Muscle layer of duodenum (tissue), 2 donors: Measurements from ENCODE around the gene IL32.

Source experiments
- H3K27ac ChIP-seq: one replicate; pipeline ENCODE4 v1.7.0; 2013; ENCODE audit warnings: mild to moderate bottlenecking, low read length
- H3K27me3 ChIP-seq: one replicate; pipeline ENCODE4 v1.7.0; 2013; ENCODE audit warnings: low read depth, mild to moderate bottlenecking, control low read depth, low read length
- H3K36me3 ChIP-seq, 2 donors: one replicate each; pipeline ENCODE4 v1.7.0; 2013; ENCODE audit warnings: low read length in 2 of 2, control low read depth in 1 of 2, mild to moderate bottlenecking in 1 of 2; ENCODE audit not compliant: insufficient read depth in 2 of 2, control insufficient read depth in 1 of 2
- H3K4me1 ChIP-seq, 2 donors: one replicate each; pipeline ENCODE4 v1.7.0; 2013; ENCODE audit warnings: low read length in 2 of 2, mild to moderate bottlenecking in 2 of 2, control low read depth in 1 of 2, moderate library complexity in 1 of 2; ENCODE audit not compliant: insufficient read depth in 2 of 2, control insufficient read depth in 1 of 2
- H3K4me3 ChIP-seq, 2 donors: one replicate each; pipeline ENCODE4 v1.7.0; 2013; ENCODE audit warnings: low read length in 2 of 2, low read depth in 1 of 2, mild to moderate bottlenecking in 1 of 2
- H3K9me3 ChIP-seq, 2 donors: one replicate each; pipeline ENCODE4 v1.7.0; 2013; ENCODE audit warnings: low read length in 2 of 2, control low read depth in 1 of 2, mild to moderate bottlenecking in 1 of 2; ENCODE audit not compliant: control insufficient read depth in 1 of 2
- donor health status: healthy.

Gene IL32

DNA sequence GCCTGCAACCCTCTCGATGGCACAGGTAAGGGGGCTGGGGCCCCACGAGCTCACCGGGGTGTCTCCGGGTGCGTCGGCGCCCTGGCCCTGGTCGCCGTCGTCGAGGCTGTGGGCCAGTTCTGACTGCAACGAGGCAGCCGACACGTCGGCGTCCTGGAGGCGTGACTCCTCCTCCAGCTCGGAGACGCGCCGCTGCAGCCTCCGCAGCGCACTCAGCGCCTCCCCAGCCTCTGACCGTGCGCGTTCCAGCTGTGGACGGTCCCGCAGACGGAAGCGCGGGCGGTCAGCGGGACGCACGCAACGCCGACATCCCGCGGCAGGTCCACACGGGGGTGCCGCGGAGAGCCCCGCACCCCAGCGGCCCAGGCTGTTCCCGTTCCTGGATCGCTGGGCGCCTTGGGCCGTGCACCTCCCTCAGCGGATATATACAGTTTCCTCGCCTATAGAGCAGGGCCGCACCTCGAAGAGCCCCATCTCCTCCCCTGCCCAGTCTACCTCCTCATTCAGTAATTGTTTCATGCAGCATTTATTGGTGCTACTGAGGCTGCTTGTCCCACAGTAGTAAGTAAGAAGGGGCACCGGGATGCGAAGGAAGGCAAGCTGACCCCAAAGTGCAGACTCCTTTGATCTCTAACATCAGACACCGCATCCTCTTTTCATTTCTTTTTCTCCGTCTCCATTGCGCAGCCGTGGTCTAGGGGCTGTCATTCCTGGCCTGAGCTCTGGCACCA, 35.8 kb upstream of the IL32 start:
- Histone ChIP-seq H3K9me3 (no peaks in the 10 kb centered on the region), H3K27ac (no peak overlapping the region), H3K4me3 (peak overlapping the region in 1 of 2 donors; percentile 38), H3K4me1 (peaks cover 0 to 16% of the 10 kb centered on the region in 2 donors), H3K27me3 (peaks cover 21% of the 10 kb centered on the region), H3K36me3 (peaks cover 12 to 14% of the 10 kb centered on the region in 2 donors)

DNA sequence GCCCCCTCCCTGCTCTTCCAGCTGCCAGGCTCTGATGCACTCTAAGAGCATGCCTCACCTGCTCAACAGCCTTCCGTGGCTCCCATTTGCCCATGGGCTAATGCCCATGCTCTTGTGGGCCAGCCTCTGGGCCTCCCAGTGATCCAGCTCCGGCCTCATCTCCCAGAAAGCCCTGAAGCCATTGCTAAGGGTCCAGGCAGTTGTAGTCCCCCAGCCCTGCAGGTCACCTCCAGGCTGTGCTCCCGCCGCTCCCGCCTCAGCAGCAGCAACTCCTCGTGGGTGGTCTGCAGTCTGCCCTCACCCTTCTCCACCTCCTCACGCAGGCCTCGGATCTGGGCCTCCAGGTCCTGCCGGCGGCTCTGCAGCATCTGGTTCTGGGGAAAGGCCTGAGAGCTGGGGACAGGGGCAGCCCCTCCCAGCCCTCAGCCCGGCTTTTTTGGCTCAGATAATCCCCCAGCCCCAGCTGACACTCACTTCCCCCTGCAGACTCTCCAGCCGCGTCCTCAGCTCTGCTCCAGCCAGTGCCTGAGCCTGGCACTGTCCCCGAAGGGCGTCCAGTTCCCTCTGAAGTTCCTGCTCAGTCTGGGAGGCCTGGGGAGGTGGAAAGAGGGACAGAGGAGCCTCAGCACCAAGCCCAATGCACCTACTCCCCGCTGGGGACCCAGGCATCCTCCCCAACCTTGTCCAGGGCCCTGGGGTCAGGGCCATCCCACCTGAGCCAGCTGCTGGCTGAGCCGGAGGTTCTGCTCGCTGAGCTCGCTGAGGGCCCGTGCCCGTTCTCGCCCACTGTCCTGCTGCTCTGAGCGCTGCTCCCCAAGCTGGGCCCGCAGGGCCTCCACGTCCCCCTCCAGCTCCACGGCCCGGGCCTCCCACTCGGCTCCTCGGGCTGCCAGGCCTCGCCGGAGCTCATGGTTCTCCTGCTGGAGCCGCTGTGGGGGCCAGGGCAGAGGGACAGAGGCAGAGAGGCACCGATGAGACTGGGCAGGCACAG, 34.9 kb upstream of the IL32 start:
- peaks cover 24% of the 10 kb centered on the region for H3K27me3 ChIP-seq
- no peak overlapping the region for H3K4me3 ChIP-seq
- H3K4me1 ChIP-seq = peaks cover 0 to 16% of the 10 kb centered on the region in 2 donors
- peaks cover 12 to 14% of the 10 kb centered on the region in 2 donors for H3K36me3 ChIP-seq
- no peak overlapping the region for H3K27ac ChIP-seq
- H3K9me3 ChIP-seq = no peaks in the 10 kb centered on the region

DNA sequence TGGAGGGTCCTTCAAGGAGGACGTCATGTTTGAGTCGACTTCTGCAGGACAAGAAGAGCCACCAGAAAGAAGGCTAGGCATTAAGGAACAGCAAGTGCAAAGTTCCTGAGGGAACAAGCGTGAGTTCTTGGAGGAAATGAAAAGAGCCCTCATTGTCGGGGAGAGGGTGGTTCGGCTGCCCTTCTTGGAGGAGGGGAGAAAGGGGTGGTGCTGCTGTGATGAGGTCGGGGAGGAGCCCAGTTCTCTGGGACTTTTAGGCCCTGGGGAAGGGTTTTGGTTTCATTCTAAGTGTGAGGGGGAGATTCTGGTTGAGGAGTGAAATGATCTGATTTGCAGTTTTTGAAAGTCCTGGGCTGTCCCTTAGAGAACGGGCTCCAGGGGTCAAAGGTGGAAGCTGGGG, 32.8 kb upstream of the IL32 start:
- peaks cover 0 to 20% of the 10 kb centered on the region in 2 donors for H3K4me1 ChIP-seq
- H3K36me3 ChIP-seq = no peaks in the 10 kb centered on the region
- peaks cover 42% of the 10 kb centered on the region for H3K27me3 ChIP-seq
- no peak overlapping the region for H3K27ac ChIP-seq
- no peak overlapping the region for H3K4me3 ChIP-seq
- no peaks in the 10 kb centered on the region for H3K9me3 ChIP-seq

DNA sequence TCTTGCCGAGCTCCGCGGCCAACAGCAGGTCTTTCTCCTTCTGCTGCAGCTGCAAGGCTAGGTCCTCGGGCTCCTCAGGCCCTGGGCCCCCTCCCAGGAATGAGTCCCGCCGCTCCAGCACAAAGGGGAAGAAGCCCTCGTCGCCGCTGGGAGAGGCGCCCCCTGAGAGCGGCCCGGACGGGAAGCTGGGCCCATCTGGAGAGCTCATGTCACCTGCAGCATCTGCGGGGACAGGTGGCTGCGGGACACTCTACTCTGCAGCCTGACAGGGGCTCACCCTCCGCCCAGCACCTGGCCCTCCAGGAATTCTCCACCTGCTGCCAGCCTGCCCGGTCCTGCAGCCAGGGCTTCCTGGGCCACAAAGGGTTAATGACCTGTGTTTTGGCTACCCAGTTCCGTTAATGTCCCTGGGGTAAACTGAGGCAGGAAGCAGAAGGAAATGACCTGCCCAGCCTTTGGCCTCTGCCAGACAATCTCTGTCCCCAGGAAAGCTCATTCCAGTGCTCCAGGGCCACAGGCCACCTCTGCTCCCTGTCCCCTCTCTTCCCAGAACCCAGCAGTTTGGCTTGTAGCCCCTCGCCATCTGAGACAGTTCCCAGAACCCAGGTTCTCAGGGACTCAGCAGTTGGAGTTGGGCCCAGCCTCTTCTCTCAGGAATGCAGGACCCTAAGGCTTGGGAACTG, 30.0 kb upstream of the IL32 start:
- Histone ChIP-seq H3K27me3 (peaks cover 35% of the 10 kb centered on the region), H3K27ac (no peak overlapping the region), H3K4me3 (peak overlapping the region in 1 of 2 donors; percentile 33)

DNA sequence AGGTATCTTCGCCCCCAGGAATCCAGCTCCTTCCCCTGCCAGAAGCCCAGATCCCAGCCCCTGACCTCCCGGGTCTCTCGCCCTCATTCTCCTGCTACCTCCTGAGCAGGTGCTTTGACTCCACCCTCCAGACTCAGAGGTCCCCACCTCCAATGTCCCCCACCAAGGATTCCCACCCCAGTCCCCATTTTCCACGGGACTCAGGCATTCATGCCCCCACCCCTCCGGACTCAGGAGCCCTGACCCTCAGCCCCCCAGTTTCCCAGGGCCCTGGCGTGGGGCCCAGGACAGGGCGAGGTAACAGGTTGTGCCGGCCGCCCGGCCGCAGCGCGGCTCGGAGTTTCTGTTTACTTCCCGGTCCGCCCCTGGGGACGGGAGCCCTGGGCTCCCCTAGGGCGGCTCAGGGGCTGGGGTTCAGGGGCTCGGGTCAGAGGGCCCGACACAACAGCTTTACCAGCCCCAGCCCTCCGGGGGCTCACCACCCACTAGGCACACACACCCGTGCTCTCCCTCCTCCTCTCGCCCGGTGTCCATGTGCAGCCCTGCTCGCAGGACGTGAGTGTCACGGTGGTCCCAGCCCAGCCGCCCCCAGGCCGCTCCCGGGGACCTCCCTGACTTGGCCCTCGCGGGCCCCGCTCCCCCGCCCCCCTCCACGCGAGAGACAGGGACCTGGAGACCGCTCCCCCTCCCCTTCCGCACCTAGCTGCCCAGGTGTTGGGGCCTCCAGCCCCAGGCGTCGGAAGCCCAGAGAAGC, 29.3 kb upstream of the IL32 start:
- Histone ChIP-seq H3K4me3 (peak overlapping the region in 1 of 2 donors; percentile 33), H3K4me1 (peaks cover 0 to 4% of the 10 kb centered on the region in 2 donors), H3K36me3 (no peaks in the 10 kb centered on the region), H3K9me3 (no peaks in the 10 kb centered on the region), H3K27ac (no peak overlapping the region), H3K27me3 (peaks cover 31% of the 10 kb centered on the region)

More for the DNA sequence above, 30.0 kb upstream of the IL32 start:
- Histone ChIP-seq H3K9me3 (no peaks in the 10 kb centered on the region), H3K36me3 (no peaks in the 10 kb centered on the region), H3K4me1 (peaks cover 0 to 4% of the 10 kb centered on the region in 2 donors)

DNA sequence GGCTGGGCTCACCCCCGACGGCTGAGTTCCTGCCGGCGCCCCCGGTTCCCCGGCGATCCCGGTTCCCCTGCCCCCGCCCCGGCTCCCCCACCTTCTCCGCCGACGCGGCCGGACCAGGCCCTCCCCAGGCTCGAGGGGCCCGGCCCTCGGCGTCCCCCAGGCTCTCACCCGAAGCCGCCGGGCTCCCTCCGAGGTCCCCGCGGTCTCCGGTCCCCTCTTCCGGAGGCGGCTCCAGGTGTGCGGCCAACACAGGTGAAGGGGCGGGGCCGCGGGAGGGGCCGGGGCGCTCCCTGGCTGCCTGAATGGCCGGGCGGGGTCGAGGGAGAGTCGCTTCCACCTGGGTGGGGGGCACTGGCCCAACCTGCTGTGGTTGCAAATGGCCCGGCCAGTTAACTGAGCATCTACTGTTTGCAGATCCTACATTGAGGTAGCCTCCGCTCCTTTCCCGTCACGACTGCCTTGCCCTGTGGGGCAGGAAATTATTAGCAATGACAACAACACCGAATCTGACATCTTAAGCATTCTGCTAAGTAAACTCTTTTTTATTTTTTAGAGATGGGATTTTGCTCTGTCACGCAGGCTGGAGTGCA, 28.6 kb upstream of the IL32 start, which contains the start of gene BICDL2:
Gene BICDL2, minus strand, starts transcription at position 219 of the 590 bp plus-strand sequence. CDS start 1,448 bp downstream, outside the sequence.
- Histone ChIP-seq H3K9me3 (no peaks in the 10 kb centered on the region), H3K27ac (no peak within 1 kb of the TSS), H3K27me3 (peaks cover 31% of the 10 kb centered on the region), H3K4me1 (peaks cover 0 to 4% of the 10 kb centered on the region in 2 donors), H3K36me3 (no peaks in the 10 kb centered on the region), H3K4me3 (peak within 1 kb of the TSS in 1 of 2 donors; percentile 33)

DNA sequence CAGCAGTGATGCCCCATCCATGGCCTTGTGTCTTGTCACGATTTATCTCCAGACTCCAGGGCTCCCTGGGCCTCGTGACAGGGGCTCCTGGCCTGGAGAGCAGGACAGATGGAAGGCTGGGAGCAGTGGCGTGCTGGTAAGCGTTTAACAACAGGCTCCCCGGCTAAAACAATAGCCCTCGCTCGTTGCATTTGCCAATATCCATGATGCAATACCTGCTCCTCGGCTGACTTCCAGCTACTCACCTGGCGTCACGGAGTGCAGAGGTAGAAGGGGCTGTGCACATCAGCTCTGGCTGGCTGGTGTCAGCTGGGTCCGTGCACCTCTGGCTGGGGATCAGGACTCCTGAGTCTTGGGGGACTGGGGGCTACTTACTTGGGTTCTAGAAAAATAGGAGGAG, 27.2 kb upstream of the IL32 start:
- H3K9me3 ChIP-seq = no peaks in the 10 kb centered on the region
- no peak overlapping the region for H3K4me3 ChIP-seq
- peaks cover 31% of the 10 kb centered on the region for H3K27me3 ChIP-seq
- peaks cover 0 to 4% of the 10 kb centered on the region in 2 donors for H3K4me1 ChIP-seq
- H3K36me3 ChIP-seq = no peaks in the 10 kb centered on the region
- no peak overlapping the region for H3K27ac ChIP-seq

DNA sequence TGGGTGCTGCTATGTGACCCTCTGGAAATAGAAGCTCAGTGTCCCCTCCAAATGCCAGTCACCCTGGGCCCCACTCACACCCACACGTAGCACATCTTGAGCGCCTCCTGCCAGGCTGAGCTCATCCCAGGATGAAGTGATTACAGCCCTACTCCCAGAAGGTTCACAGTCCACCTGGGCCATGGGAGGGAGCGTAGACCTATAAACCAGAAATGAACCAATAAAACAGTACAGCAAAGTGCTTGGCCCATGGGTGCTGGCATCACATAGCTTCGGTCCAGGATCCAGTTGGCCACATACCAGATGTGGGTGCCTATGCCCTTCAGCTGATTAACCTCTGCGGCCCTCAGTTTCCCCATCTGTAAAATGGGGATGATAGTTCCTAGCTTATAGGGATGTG, 26.5 kb upstream of the IL32 start:
- Histone ChIP-seq H3K4me3 (no peak overlapping the region), H3K27me3 (peaks cover 31% of the 10 kb centered on the region), H3K4me1 (peaks cover 0 to 4% of the 10 kb centered on the region in 2 donors), H3K9me3 (no peaks in the 10 kb centered on the region), H3K27ac (no peak overlapping the region), H3K36me3 (no peaks in the 10 kb centered on the region)

DNA sequence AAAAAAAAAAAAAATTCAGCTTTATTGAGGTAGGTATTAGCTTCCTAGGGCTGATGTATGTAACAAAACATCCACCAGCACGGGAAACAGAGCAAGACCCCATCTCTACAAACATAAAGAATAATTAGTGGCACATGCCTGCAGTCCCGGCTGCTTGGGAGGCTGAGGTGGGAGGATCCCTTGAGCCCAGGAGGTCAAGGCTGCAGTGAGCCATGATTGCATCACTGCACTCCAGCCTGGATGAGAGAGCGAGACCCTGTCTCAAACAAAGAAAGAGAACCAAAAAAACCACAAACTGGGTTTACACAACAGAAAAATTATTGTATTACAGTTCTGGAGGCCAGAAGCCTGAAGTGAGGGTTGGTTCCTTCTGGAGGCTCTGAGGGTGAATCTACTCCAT, 23.1 kb upstream of the IL32 start:
- Histone ChIP-seq H3K4me1 (peaks cover 0 to 16% of the 10 kb centered on the region in 2 donors), H3K27ac (no peak overlapping the region), H3K9me3 (no peaks in the 10 kb centered on the region), H3K27me3 (peaks cover 37% of the 10 kb centered on the region), H3K4me3 (no peak overlapping the region), H3K36me3 (no peaks in the 10 kb centered on the region)

DNA sequence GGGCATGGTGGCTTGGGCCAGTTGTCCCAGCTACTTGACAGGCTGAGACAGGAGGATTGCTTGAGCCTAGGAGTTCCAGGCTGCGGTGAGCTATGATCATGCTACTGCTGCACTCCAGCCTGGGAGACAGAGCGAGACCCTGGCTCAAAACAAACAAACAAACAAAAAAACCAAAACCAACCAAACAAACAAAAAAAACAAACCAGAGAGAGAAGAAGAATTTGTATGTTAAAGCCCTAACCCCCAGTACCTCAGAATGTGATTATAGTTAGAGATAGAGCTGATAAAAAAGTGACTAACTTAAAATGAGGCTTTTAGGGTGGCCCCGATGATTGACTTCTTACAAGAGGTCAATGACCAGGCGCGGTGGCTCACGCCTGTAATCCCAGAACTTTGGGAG, 20.7 kb upstream of the IL32 start:
- peaks cover 26% of the 10 kb centered on the region for H3K27me3 ChIP-seq
- no peaks in the 10 kb centered on the region for H3K36me3 ChIP-seq
- H3K9me3 ChIP-seq = no peaks in the 10 kb centered on the region
- H3K27ac ChIP-seq = no peak overlapping the region
- peaks cover 0 to 16% of the 10 kb centered on the region in 2 donors for H3K4me1 ChIP-seq
- no peak overlapping the region for H3K4me3 ChIP-seq
